Measurements from ENCODE around the gene POGZ.

The POGZ gene

GRCh38 chr1:151364996-151365395 is 94.3 kb downstream of the POGZ start:
- no peak for DNase-seq (ENCODE audit: low spot score)
- H3K4me3 ChIP-seq = no peak overlapping the region
- no peak overlapping the region for H3K27ac ChIP-seq
- TF ChIP-seq CTCF (IDR thresholded peaks at IDR 0.05) = no peak

GRCh38 chr1:151362308-151363155 is 96.8 kb downstream of the POGZ start:
- no peak overlapping the region for H3K4me3 ChIP-seq
- TF ChIP-seq CTCF (IDR thresholded peaks at IDR 0.05) = no peak
- H3K27ac ChIP-seq = no peak overlapping the region
- DNase-seq (ENCODE audit: low spot score) = no peak

- no peak overlapping the region for H3K27ac ChIP-seq
- no peak for TF ChIP-seq CTCF (IDR thresholded peaks at IDR 0.05)
- no peak overlapping the region for H3K4me3 ChIP-seq
- no peak for DNase-seq (ENCODE audit: low spot score)
Observed at GRCh38 chr1:151361883-151362282, 97.4 kb downstream of the POGZ start.

DNA sequence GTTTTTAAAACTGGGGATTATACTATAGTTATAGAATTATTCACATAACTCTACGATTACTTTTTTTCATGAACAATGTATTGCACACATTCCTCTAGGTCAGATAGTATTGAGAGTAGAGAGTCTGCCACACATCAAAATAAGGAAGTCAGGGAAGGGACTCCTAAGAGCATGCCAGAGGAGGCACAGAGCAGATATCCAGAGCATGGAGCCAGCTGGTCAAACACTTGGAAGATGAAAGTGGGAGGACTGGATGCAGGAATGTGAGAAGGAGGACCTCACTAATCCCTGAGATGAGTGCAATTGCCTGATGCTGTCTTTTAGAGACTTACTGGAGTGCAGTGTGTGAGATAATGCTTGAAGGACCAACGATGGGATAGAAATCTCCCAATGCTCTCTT is 102.6 kb downstream of the POGZ start:
- no peak for TF ChIP-seq CTCF (IDR thresholded peaks at IDR 0.05)
- no peak overlapping the region for H3K4me3 ChIP-seq
- H3K27ac ChIP-seq = no peak overlapping the region
- no peak for DNase-seq (ENCODE audit: low spot score)

All from coronary artery (tissue), 2 donors.